K562 (cell line): ENCODE data around the gene PPAN. TPM values are rescaled to one million over a fixed set of nuclear protein-coding genes. Genes with fewer than 3 reads are reported as not detected.

ENCODE experiments used
- ATF1 ChIP-seq, 2 experiments: fragments of 450-650 bp in 1 of 2; IDR thresholded peaks; 2 replicates each; pipeline ENCODE4 v1.6.1; 2016; ENCODE audit warnings: missing compliant biosample characterization in 1 of 2, missing genetic modification characterization in 1 of 2
- ETS1 ChIP-seq: conservative IDR thresholded peaks from 2 replicates; pipeline ENCODE4 v1.6.1; 2011; ENCODE audit warnings: low read depth, mild to moderate bottlenecking, low read length; ENCODE audit not compliant: control insufficient read depth
- HNRNPL ChIP-seq: fragments of 200-400 bp; formaldehyde crosslinking; IDR thresholded peaks from 2 replicates; pipeline ENCODE4 v1.6.1; 2017; ENCODE audit warnings: low read depth, mild to moderate bottlenecking, low read length
- MAX ChIP-seq: sonication (generic); formaldehyde crosslinking; IDR thresholded peaks from 2 replicates; pipeline ENCODE4 v1.9.0; 2022; ENCODE audit warnings: mild to moderate bottlenecking, missing genetic modification reagents
- MAZ ChIP-seq, 2 experiments: fragments of 450-650 bp in 1 of 2; sonication (generic) in 1 of 2; formaldehyde crosslinking; IDR thresholded peaks in 1 of 2; conservative IDR thresholded peaks in 1 of 2; 2 replicates each; pipeline versions ENCODE4 v1.4.0 to v1.5.0; 2020; ENCODE audit warnings: mild to moderate bottlenecking in 1 of 2, missing genetic modification reagents in 1 of 2
- MED1 ChIP-seq: sonication (generic); formaldehyde crosslinking; IDR thresholded peaks from 2 replicates; pipeline ENCODE4 v1.8.1; 2023; ENCODE audit warnings: missing genetic modification reagents, borderline replicate concordance
- MTA2 ChIP-seq: fragments of 450-650 bp; IDR thresholded peaks from 2 replicates; pipeline ENCODE4 v1.6.1; 2016; ENCODE audit warnings: low read depth
- NFIX ChIP-seq: fragments of 250-450 bp; sonication (Bioruptor Pico); IDR thresholded peaks from 2 replicates; pipeline ENCODE4 v1.4.0; 2020; ENCODE audit warnings: low read depth, mild to moderate bottlenecking, moderate library complexity
- RB1 ChIP-seq: fragments of 450-650 bp; IDR thresholded peaks from 2 replicates; pipeline ENCODE4 v1.6.1; 2017; ENCODE audit warnings: low read depth, mild to moderate bottlenecking
- RCOR1 ChIP-seq, 2 experiments: IDR thresholded peaks; 2 replicates each; pipeline ENCODE4 v1.6.1; 2012; ENCODE audit warnings: low read depth in 2 of 2, low read length in 2 of 2, borderline replicate concordance in 1 of 2, improper control_type of control experiment in 1 of 2
- RUNX1 ChIP-seq: sonication (generic); IDR thresholded peaks from 2 replicates; pipeline ENCODE4 v1.6.1; 2016; ENCODE audit warnings: antibody characterized with exemption, low read depth
- SMAD2 ChIP-seq: fragments of 150-350 bp; IDR thresholded peaks from 2 replicates; pipeline ENCODE4 v1.6.1; 2014; ENCODE audit warnings: low read depth, mild to moderate bottlenecking, low read length
- SRSF7 ChIP-seq: fragments of 200-400 bp; formaldehyde crosslinking; optimal IDR thresholded peaks from 2 replicates; pipeline ENCODE3; 2017; ENCODE audit warnings: mild to moderate bottlenecking, low read depth, low read length
- polyA plus RNA-seq, 8 experiments: library from polyadenylated mRNA; depleted of rRNA in 4 of 8; stranded (reverse) in 5 of 8; unstranded in 3 of 8; fragments of >200 nt; fragmentation: Nextera tagmentation in 2 of 8; fragmentation: Illumina TruSeq in 1 of 8; extraction: Ambion mirVana in 2 of 8; extraction: Trizol in 1 of 8; gene quantifications; 2 replicates each; pipeline versions ENCODE4 v1.2.1 to v1.2.3, GENCODE V29; 2011 to 2014; ENCODE audit warnings: inconsistent platforms in 1 of 8, missing spikeins in 1 of 8
- total RNA-seq, 7 experiments: library from RNA; depleted of rRNA in 6 of 7; stranded (reverse); fragments of >200 nt in 6 of 7; fragmentation: Illumina TruSeq in 2 of 7; extraction: Trizol in 2 of 7; gene quantifications; 2 replicates each; pipeline versions ENCODE4 v1.2.1 to v1.2.3, GENCODE V29; 2011 to 2021; ENCODE audit warnings: low replicate concordance in 1 of 7
- TF ChIP-seq, protein P1 (sequence below): fragments of 250-450 bp; sonication (Bioruptor Pico); IDR thresholded peaks from 2 replicates; pipeline ENCODE4 v1.5.1; 2021; ENCODE audit warnings: mild to moderate bottlenecking
- TF ChIP-seq, protein P2 (sequence below): fragments of 450-650 bp; IDR thresholded peaks from 2 replicates; pipeline ENCODE4 v1.6.1; 2018; ENCODE audit warnings: mild to moderate bottlenecking, low read depth; ENCODE audit not compliant: partially characterized antibody

Gene PPAN
- total and polyA plus RNA-seq, 9 of the 15 experiments (the other 6 are each of a cell fraction or from before 2014, with no cell fraction given), result 2.2 to 129 (median 59.1) TPM

GRCh38 chr19:10095948-10096614, 10.1 kb upstream of the PPAN start (continued):
- TF ChIP-seq ATF1 (CRISPR knock-in tag; IDR thresholded peaks at IDR 0.05) (no peak), ATF1 (tag; IDR thresholded peaks at IDR 0.05) (peak; percentile 46; the same call in 1 of the 2 replicates), HNRNPL (peak; percentile 57; the same call in 1 of the 2 replicates), RB1 (0 out of 2 replicates have a peak, but pooled peaks have one; percentile 80), MTA2 (no peak), SRSF7 (no peak), NFIX (CRISPR knock-in tag) (no peak), MED1 (CRISPR knock-in tag) (0 out of 2 replicates have a peak, but pooled peaks have one; percentile 77), ETS1 (0 out of 2 replicates have a peak, but pooled peaks have one; percentile 44), RUNX1 (no peak), MAX (CRISPR knock-in tag) (peak; percentile 91), RCOR1 (IDR thresholded peaks at IDR 0.05; ENCODE audit: borderline replicate concordance in 1 of 2, low read depth in 2 of 2, low read length in 2 of 2) (0 out of 4 replicates have a peak, but pooled peaks of 1 of the 2 experiments have one; percentile 5), MAZ (CRISPR knock-in tag; conservative IDR thresholded peaks at IDR 0.05 in 1 of 2, IDR thresholded peaks at IDR 0.05 in 1 of 2) (peak; percentile 51 to 55; a peak in 3 of 4 replicates), SMAD2 (no peak)
- TF ChIP-seq, protein P1, sequence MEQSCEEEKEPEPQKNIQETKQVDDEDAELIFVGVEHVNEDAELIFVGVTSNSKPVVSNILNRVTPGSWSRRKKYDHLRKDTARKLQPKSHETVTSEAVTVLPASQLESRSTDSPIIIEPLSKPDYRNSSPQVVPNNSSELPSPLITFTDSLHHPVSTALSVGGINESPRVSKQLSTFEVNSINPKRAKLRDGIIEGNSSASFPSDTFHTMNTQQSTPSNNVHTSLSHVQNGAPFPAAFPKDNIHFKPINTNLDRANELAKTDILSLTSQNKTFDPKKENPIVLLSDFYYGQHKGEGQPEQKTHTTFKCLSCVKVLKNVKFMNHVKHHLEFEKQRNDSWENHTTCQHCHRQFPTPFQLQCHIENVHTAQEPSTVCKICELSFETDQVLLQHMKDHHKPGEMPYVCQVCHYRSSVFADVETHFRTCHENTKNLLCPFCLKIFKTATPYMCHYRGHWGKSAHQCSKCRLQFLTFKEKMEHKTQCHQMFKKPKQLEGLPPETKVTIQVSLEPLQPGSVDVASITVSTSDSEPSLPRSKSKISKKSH (CRISPR knock-in tag), result no peak
- TF ChIP-seq, protein P2, sequence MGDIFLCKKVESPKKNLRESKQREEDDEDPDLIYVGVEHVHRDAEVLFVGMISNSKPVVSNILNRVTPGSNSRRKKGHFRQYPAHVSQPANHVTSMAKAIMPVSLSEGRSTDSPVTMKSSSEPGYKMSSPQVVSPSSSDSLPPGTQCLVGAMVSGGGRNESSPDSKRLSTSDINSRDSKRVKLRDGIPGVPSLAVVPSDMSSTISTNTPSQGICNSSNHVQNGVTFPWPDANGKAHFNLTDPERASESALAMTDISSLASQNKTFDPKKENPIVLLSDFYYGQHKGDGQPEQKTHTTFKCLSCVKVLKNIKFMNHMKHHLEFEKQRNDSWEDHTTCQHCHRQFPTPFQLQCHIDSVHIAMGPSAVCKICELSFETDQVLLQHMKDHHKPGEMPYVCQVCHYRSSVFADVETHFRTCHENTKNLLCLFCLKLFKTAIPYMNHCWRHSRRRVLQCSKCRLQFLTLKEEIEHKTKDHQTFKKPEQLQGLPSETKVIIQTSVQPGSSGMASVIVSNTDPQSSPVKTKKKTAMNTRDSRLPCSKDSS, result no peak
